Measurements from ENCODE around the gene SHMT1.

The SHMT1 gene

DNA sequence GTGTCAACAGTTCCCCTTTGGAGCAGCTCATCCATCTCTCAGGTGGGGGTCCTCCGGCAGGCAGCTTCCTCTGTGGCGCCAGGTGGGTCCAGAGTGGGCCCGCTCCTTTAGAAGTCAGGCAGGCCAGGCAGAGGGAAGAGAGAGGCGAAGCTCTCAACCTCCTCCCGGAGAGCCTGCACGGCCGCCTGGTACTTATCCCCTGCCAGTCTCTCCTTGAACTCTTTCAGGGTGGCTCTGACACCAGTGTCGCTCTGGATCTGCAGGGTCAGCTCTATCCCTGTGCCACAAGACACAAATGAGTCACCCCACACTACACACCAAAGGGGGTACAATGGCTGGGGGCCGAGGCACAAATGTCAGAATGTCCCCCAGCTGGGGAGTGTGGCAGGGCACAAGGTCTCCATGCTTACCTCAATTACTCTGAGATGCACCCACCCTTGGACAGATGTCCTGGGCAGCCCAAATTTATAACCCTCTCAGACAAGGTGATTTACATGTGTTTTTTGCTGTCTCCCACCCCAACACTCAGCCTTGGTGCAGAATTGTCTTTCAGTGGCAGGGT, 34.6 kb downstream of the SHMT1 start:
- DNase-seq (ENCODE audit: insufficient read length, low spot score) (no peak), FAIRE-seq (no peak)

GRCh38 chr17:18327556-18327955, 35.8 kb downstream of the SHMT1 start:
- no peak for FAIRE-seq
- DNase-seq (ENCODE audit: insufficient read length, low spot score), result no peak

DNA sequence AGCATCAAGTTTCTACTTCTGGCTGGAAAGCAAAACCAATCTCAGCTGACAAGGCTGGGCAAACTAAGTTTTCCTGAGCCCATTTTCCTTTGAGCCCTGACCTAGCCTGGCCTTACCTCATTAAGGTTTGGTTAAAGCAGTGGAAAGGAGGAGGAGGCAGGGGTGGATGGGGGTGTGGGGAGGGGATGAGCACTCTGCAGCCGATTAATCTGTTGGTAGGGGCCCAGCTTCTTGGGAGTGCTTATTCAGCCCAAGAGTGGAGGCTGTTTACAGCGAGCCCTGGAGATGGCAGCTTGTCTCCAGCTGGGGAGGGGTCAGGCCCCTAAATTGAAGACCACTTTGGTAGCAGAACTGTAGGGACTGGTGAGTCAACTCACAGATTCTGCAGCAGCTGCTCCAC, 36.3 kb downstream of the SHMT1 start:
- no peak for FAIRE-seq

GRCh38 chr17:18326572-18326971, 36.8 kb downstream of the SHMT1 start:
- FAIRE-seq, result no peak
- no peak for DNase-seq (ENCODE audit: insufficient read length, low spot score)

More for the DNA sequence above, 36.3 kb downstream of the SHMT1 start:
- no peak for DNase-seq (ENCODE audit: insufficient read length, low spot score)

DNA sequence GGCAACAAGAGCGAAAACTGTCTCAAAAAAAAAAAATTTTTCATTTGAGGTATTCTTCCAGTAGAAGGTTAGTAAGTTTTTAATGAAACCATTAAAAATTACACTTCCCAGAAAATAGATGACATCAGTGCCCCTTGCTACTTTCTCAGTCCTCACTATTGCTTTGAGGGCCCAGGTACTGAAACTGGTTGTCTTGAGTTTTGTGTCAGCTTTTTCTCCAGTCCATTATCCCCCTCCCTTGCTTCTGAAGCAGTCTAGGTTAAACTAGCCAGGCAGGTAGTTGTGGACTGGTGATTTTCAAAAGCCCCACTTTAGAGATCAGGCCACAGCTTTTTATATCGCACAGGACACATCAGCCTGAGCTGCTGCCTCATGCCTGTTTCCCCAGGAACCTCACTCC, 37.3 kb downstream of the SHMT1 start:
- FAIRE-seq, result no peak
- no peak for DNase-seq (ENCODE audit: insufficient read length, low spot score)

DNA sequence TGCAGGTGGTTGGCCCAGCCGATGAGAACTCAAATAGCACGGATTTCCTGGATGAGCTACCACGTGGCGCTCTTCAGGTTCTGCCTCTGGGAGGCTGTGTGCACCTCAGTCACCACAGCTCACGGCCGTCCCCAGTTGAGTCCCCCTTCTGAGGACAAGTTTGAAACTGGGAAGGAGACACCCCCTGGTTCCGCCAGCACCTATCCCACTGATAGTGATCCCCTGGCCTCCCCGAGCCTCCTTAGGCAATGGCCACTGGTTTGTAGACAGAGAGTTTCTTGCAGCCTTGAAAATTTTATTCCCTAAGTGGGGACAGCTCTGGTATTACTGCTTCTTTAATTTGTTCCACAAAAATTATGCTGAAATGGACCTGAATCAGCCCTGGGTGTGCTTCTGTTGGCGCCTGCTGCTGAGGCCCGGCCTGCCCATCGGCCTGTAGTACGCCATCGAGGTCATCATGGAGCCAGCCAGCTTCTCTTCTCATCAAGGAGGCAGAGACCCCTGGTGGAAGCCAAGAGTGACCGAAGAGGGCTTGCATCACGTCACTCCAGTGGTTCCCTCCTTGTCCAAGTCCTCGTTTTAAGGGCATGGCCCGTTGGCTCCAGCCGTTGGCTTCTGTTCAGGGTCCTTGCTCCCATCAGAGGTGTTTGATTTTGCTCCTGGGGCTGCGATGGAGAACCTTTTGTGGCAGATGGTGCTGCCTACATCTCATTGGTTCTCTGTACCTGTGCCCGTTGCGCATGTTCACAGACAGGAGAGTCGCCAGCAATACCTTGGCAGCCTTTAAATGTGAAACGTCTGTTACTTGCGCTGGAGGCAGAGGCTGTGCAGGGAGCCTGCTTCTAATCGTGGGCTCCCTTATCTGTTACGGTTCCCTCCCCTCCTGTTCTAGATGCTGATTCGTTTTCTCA, 39.0 kb downstream of the SHMT1 start:
- no peak for DNase-seq (ENCODE audit: insufficient read length, low spot score)
- FAIRE-seq, result no peak

- DNase-seq (ENCODE audit: insufficient read length, low spot score) (no peak), FAIRE-seq (no peak)
Observed at GRCh38 chr17:18323507-18324139, 39.7 kb downstream of the SHMT1 start.

DNA sequence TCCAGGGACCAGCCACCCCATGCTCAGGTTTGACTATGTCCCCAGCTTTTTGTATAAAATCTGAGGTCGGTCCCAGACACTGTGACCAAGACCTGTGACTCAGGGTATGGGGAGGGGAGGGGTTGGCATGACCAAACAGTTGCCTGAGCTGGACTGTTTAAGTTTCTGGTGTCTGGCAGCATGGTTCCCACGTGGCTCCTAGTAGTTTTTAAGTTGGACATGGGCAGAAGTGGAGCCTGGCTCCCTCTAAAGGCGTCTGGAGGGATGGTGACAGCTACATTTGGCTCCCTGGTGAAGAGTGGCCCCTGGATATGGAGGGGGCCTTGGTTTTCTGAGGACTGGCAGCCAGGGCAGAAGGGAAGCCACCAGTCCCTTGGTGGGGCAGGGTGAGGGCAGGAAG, 40.3 kb downstream of the SHMT1 start:
- FAIRE-seq (no peak), DNase-seq (ENCODE audit: insufficient read length, low spot score) (no peak)

DNA sequence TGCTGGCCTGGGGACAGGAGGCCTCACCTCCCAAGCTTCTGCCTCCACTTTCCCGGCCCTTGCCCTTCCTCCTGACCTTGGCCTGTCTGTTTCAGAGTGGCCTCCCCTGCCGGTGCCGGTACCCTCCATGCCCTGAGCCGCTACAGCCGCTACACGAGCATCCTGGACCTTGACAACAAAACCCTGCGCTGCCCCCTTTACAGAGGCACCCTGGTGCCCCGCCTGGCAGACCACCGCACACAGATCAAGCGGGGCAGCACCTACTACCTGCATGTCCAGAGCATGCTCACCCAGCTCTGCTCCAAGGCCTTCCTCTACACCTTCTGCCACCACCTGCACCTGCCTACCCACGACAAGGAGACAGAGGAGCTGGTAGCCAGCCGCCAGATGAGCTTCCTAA, 40.8 kb downstream of the SHMT1 start:
- no peak for FAIRE-seq

DNA sequence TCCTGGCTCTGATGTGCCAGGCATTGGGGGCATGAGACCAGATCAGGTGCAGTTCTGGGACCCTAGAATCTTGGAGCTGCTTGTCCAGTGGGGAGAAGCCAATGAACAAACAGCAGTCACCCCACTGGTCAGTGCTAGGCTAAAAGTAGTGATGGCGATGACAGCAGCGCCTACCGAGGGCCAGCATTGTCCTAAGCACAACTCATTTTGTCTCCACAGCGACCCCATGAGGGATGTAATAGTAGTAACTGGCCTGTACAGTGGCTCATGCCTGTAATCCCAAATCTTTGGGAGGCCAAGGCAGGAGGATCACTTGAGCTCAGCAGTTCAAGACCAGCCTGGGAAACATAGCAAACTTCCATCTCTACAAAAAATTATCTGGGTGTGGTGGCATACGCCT, 42.0 kb downstream of the SHMT1 start:
- DNase-seq (ENCODE audit: insufficient read length, low spot score) (no peak), FAIRE-seq (no peak)

More for the DNA sequence above, 40.8 kb downstream of the SHMT1 start:
- no peak for DNase-seq (ENCODE audit: insufficient read length, low spot score)

DNA sequence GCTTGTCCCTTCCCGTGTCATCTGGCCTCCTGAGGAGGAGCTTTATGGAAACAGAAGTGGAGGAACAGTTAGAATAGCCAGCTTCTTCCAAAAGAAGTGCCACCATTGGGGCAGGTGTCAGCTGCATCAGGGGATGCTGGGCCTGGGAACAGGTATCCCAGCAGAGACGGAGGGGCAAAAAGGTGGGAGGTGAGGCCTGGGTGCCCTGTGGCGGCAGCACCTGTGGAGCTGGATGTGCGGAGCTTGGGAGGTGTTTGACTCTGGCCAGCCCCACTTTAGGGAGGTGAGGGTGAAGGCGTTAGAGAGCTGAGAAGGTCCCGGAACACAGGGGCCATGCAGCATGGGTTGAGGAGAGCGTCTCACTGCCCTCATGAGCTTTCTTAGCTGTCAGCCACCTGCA, 43.0 kb downstream of the SHMT1 start:
- no peak for DNase-seq (ENCODE audit: insufficient read length, low spot score)
- no peak for FAIRE-seq

DNA sequence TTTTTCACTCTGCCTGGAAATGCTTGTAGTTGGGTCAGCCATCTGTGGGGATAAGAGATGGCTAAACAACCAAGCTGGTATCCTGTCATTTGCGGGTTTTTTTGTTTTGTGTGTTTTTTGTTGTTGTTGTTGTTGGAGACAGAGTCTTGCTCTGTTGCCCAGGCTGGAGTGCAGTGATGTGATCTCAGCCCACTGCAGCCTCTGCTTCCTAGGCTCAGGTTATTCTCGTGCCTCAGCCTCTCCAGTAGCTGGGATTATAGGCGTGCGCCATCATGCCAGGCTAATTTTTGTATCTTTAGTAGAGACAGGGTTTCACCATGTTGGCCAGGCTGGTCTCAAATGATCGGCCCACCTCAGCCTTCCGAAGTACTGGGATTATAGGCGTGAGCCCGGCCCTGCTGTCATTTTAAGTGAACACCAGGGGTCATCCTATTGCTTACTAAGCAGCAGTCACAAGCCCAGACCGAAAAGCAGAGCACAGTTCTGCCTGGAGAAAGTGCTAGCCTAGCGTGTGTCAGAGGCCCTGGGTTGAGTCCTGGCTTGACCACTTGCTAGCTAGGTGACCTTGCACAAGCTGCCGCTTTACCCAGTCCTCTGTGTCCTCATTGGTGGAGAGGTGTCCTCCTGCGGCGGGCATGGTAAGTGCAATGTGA, 43.6 kb downstream of the SHMT1 start:
- DNase-seq (ENCODE audit: insufficient read length, low spot score) (no peak), FAIRE-seq (no peak)

GRCh38 chr17:18318771-18319450, 44.4 kb downstream of the SHMT1 start:
- no peak for FAIRE-seq
- no peak for DNase-seq (ENCODE audit: insufficient read length, low spot score)

DNA sequence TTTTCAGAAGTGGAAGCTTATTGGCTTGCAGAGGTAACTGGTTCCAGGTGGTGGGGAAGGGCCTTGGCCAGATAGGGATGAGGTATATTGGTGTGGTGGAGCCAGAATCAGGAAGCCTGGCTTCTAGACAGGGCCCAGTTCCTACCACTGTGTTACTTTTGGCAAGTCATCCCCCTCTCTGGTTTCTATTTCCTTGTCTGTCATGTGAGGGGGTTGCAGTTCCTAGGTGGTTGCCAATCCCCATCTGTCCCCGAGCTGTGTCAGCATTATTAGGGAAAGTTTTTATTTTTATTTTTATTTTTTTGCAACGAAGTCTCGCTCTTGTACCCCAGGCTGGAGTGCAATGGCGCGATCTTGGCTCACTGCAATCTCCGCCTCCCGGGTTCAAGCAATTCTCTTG, 45.2 kb downstream of the SHMT1 start:
- FAIRE-seq, result no peak
- no peak for DNase-seq (ENCODE audit: insufficient read length, low spot score)

DNA sequence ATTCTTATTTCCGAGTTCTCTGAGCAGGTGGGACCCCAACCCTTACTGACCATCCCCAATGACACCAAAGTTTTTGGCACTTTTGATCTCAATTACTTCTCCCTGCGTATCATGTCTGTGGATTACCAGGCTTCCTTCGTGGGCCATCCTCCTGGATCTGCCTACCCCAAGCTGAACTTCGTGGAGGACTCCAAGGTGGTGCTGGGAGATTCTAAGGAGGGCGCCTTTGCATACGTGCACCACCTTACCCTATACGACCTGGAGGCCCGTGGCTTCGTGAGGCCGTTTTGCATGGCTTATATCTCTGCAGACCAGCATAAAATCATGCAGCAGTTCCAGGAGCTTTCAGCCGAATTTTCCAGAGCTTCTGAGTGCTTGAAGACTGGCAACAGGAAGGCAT, 47.4 kb downstream of the SHMT1 start:
- no peak for DNase-seq (ENCODE audit: insufficient read length, low spot score)
- FAIRE-seq, result no peak

DNA sequence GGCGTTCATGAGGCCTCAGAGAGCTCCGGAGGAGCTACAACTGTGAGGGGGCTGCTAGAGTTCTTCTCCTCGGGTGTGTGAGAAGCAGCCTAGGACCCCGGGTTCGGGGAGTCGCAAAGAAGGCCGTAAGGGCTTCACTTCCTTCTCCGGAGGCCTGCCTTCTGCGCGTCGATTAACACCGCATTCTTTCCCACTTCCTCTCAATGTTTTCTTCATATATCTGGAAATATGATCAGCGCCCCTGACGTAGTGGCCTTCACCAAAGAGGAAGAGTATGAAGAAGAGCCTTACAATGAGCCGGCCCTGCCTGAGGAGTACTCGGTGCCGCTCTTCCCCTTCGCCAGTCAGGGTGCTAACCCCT, 47.8 kb downstream of the SHMT1 start:
- no peak for FAIRE-seq

DNA sequence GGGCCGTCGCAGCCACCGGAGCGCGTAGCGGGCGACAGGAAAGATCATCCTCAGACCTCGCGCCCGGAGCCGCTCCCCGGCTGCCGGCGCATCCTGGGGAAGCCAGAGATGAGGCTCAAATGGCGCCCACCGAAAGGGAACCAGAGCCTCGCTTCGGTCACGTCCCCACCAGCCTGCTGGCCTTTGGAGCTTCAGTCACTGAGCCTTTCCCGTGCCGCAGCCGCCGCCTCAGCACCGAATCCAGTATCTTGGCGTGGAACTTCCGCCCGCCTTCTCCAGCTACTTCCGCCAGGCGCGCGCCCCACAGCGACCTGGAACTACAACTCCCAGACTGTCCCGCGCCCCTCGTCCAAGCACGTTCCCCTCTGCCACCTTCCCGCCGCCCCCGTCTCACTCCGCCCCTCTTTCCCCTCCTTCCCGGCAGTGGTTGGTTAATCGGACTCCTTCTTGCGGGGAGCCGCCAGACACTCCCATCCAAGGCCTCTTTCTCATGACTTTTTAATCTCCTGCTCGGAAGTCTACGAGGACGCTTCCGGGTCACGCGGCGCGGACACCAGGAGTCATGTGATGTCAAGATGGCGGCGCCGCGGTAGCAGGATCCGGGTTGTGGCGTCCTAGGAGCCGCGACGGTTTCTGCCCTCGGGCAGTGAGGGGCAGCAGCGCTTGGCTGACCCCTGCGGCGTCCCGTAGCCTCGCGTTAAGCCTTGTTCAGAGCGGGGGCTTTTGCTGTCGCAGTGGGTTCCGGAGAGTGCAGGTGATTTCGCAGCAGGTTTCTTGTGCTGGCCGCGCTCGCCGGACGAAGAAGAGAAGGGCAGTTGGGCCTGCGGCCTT, 48.4 kb downstream of the SHMT1 start, which contains the start of the genes SMCR8 and TOP3A:
SMCR8 (plus strand) TSS at position 563 of the 831 bp plus-strand sequence. CDS start 497 bp downstream, outside the sequence.
TOP3A (minus strand) TSS at position 264 of the 831 bp plus-strand sequence; CDS start at position 48, 216 bp downstream.
- FAIRE-seq (peak; percentile 96), DNase-seq (ENCODE audit: insufficient read length, low spot score) (peak; percentile 82)

More for the DNA sequence above, 47.8 kb downstream of the SHMT1 start:
- no peak for DNase-seq (ENCODE audit: insufficient read length, low spot score)

GRCh38 chr17:18314059-18314730, 49.2 kb downstream of the SHMT1 start:
- FAIRE-seq (peak; percentile 76), DNase-seq (ENCODE audit: insufficient read length, low spot score) (no peak)

DNA sequence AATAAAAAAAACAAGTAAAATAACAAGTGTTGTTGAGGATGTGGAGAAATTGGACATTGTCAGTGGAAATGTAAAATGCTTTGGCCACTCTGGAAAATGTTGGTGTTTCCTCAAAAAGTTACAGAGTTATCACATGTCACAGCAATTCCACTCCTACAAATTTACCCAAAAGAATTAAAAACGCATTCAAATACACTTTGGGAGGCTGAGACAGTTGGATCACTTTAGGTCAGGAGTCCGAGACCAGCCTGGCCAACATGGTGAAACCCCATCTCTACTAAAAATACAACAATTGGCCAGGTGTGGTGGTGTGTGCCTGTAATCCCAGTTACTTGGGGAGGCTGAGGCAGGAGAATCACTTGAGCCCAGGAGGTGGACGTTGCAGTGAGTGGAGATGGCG, 54.1 kb downstream of the SHMT1 start:
- DNase-seq (ENCODE audit: insufficient read length, low spot score) (no peak), FAIRE-seq (no peak)
